Astrocyte (in vitro differentiated cells and primary cell): ENCODE results near the gene HOXA6. TPM values are rescaled to one million over a fixed set of nuclear protein-coding genes. Genes with fewer than 3 reads are reported as not detected.

Experiments used
- DNase-seq: peaks from one replicate; pipeline ENCODE4 v3.0.0-alpha.2; 2010; ENCODE audit warnings: low read depth
- FAIRE-seq: peaks from 2 replicates; lab custom pipeline; 2011; peaks lifted over from hg19 to GRCh38; lab: Jason Lieb, UNC
- H2AFZ ChIP-seq: 2 replicates; pipeline ENCODE4 v1.6.0; 2012; ENCODE audit warnings: low read depth, low read length, inconsistent platforms
- H3K27ac ChIP-seq: 2 replicates; pipeline ENCODE4 v1.5.1; 2011; ENCODE audit warnings: low read depth, low read length, inconsistent platforms
- H3K27me3 ChIP-seq: 2 replicates; pipeline ENCODE4 v1.6.0; 2011; ENCODE audit warnings: low read length, inconsistent platforms; ENCODE audit not compliant: insufficient read depth
- H3K36me3 ChIP-seq: 2 replicates; pipeline ENCODE4 v1.5.1; 2011; ENCODE audit warnings: low read length, inconsistent platforms; ENCODE audit not compliant: insufficient read depth
- H3K4me1 ChIP-seq: 2 replicates; pipeline ENCODE4 v1.5.1; 2011; ENCODE audit warnings: low read length, inconsistent platforms; ENCODE audit not compliant: insufficient read depth
- H3K4me2 ChIP-seq: 2 replicates; pipeline ENCODE4 v1.6.0; 2012; ENCODE audit warnings: low read length, inconsistent platforms
- H3K4me3 ChIP-seq: 2 replicates; pipeline ENCODE4 v1.5.1; 2011; ENCODE audit warnings: low read depth, mild to moderate bottlenecking, low read length, inconsistent platforms; ENCODE audit not compliant: insufficient read depth
- H3K79me2 ChIP-seq: 2 replicates; pipeline ENCODE4 v1.6.0; 2012; ENCODE audit warnings: mild to moderate bottlenecking, low read length, inconsistent platforms; ENCODE audit not compliant: insufficient read depth
- H3K9ac ChIP-seq: 2 replicates; pipeline ENCODE4 v1.6.0; 2012; ENCODE audit warnings: mild to moderate bottlenecking, low read length, inconsistent platforms
- H3K9me3 ChIP-seq: 2 replicates; pipeline ENCODE4 v1.5.1; 2012; ENCODE audit warnings: low read depth, mild to moderate bottlenecking, low read length, inconsistent platforms; ENCODE audit not compliant: insufficient read depth
- H4K20me1 ChIP-seq: 2 replicates; pipeline ENCODE4 v1.6.0; 2012; ENCODE audit warnings: low read length, inconsistent platforms; ENCODE audit not compliant: insufficient read depth
- H3K27ac Mint-ChIP-seq: one replicate; pipeline ENCODE4 v1.8.0; 2021; ENCODE audit warnings: mild to moderate bottlenecking, mixed read lengths; ENCODE audit not compliant: unreplicated experiment
- H3K27me3 Mint-ChIP-seq: one replicate; pipeline ENCODE4 v1.8.0; 2021; ENCODE audit warnings: low read depth, mixed read lengths; ENCODE audit not compliant: unreplicated experiment
- H3K36me3 Mint-ChIP-seq: one replicate; pipeline ENCODE4 v1.8.0; 2021; ENCODE audit warnings: low read depth, mixed read lengths; ENCODE audit not compliant: unreplicated experiment
- H3K4me1 Mint-ChIP-seq: one replicate; pipeline ENCODE4 v1.8.0; 2021; ENCODE audit warnings: low read depth, mixed read lengths; ENCODE audit not compliant: unreplicated experiment
- H3K4me3 Mint-ChIP-seq: one replicate; pipeline ENCODE4 v1.8.0; 2021; ENCODE audit warnings: mild to moderate bottlenecking, moderate library complexity, mixed read lengths; ENCODE audit not compliant: unreplicated experiment
- H3K9me3 Mint-ChIP-seq: one replicate; pipeline ENCODE4 v1.8.0; 2021; ENCODE audit warnings: mild to moderate bottlenecking, mixed read lengths; ENCODE audit not compliant: unreplicated experiment
- CTCF ChIP-seq: IDR thresholded peaks from 2 replicates; pipeline ENCODE4 v1.5.1; 2011; ENCODE audit warnings: low read depth, mild to moderate bottlenecking, inconsistent platforms, low read length, moderate library complexity; ENCODE audit not compliant: insufficient read depth
- EZH2 ChIP-seq: IDR thresholded peaks from 2 replicates; pipeline ENCODE4 v1.6.1; 2012; ENCODE audit warnings: mild to moderate bottlenecking, low read length, inconsistent platforms; ENCODE audit not compliant: insufficient read depth
- total RNA-seq: library from RNA; stranded (reverse); gene quantifications from 2 replicates; pipeline ENCODE4 v1.2.1, GENCODE V29; 2021

The HOXA6 gene
- total RNA-seq, 1 donor from 2014 or later, result not detected

- H4K20me1 ChIP-seq, result no peaks in the 10 kb centered on the region
- TF ChIP-seq CTCF, result no peak
- no peak for TF ChIP-seq EZH2
- H3K9ac ChIP-seq, result peak overlapping the region; percentile 68
- H3K27ac ChIP-seq, result peak overlapping the region; percentile 65
- FAIRE-seq, result no peak
- DNase-seq, result no peak
- Mint-ChIP-seq H3K27me3 (peaks cover 88% of the 10 kb centered on the region), H3K4me3 (no peak overlapping the region), H3K36me3 (peaks cover 6% of the 10 kb centered on the region), H3K27ac (no peak overlapping the region), H3K9me3 (peaks cover 34% of the 10 kb centered on the region), H3K4me1 (no peaks in the 10 kb centered on the region)
- peak overlapping the region; percentile 41 for H3K4me3 ChIP-seq
- H3K36me3 ChIP-seq, result no peaks in the 10 kb centered on the region
- H3K4me2 ChIP-seq, result peak overlapping the region; percentile 91
- H3K4me1 ChIP-seq, result peaks cover 42% of the 10 kb centered on the region
- H3K27me3 ChIP-seq, result peaks cover 60% of the 10 kb centered on the region
- no peaks in the 10 kb centered on the region for H3K9me3 ChIP-seq
- H2AFZ ChIP-seq, result no peak overlapping the region
- H3K79me2 ChIP-seq, result peaks cover 30% of the 10 kb centered on the region
These were observed 40.7 kb downstream of the HOXA6 start for GRCh38 chr7:27106901-27107240.

- peaks cover 6% of the 10 kb centered on the region for H3K36me3 Mint-ChIP-seq
- Histone ChIP-seq H3K4me1 (peaks cover 42% of the 10 kb centered on the region), H3K4me3 (peak overlapping the region; percentile 41), H3K36me3 (no peaks in the 10 kb centered on the region), H3K27ac (peak overlapping the region; percentile 65), H3K27me3 (peaks cover 64% of the 10 kb centered on the region), H4K20me1 (no peaks in the 10 kb centered on the region), H2AFZ (no peak overlapping the region), H3K9ac (peak overlapping the region; percentile 68), H3K4me2 (peak overlapping the region; percentile 91), H3K9me3 (no peaks in the 10 kb centered on the region), H3K79me2 (peaks cover 24% of the 10 kb centered on the region)
- FAIRE-seq, result no peak
- no peak overlapping the region for H3K27ac Mint-ChIP-seq
- peak; percentile 52 for DNase-seq
- peaks cover 38% of the 10 kb centered on the region for H3K9me3 Mint-ChIP-seq
- H3K4me3 Mint-ChIP-seq, result no peak overlapping the region
- no peaks in the 10 kb centered on the region for H3K4me1 Mint-ChIP-seq
- H3K27me3 Mint-ChIP-seq, result peaks cover 88% of the 10 kb centered on the region
- TF ChIP-seq EZH2 (peak; percentile 50), CTCF (no peak)
These were observed 41.2 kb downstream of the HOXA6 start for GRCh38 chr7:27106181-27106900.
